NCI-H187 treated with DMSO at 0.1 percent for 48 hours (cell line): ENCODE data around the gene ARHGAP27.

Experiments
- DNase-seq: peaks from one replicate; lab custom pipeline; 2025; lab: John Stamatoyannopoulos, UW

The ARHGAP27 gene

GRCh38 chr17:45405250-45406086, 27.2 kb downstream of the ARHGAP27 start:
- no peak for DNase-seq

DNA sequence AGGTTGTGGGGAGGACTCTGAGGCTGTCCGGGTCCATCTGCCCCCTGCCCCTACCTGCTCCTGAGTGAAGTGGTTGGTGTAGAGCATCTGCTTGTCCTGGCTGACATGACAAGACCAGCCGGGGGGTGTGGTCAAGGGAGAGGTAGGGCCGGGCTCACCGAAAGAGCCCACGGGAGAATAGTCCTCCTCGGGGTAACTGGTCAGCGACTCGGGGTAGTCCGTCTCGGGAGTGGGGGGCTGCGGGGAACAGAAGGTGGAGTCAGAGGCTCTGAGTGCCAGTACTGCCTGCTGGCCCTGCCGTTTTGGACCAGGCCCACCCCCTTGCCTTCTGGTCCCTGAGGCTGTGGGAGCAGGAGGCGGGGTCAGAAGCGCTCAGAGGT, 27.8 kb downstream of the ARHGAP27 start:
- no peak for DNase-seq

GRCh38 chr17:45403906-45404490, 28.7 kb downstream of the ARHGAP27 start:
- no peak for DNase-seq

DNA sequence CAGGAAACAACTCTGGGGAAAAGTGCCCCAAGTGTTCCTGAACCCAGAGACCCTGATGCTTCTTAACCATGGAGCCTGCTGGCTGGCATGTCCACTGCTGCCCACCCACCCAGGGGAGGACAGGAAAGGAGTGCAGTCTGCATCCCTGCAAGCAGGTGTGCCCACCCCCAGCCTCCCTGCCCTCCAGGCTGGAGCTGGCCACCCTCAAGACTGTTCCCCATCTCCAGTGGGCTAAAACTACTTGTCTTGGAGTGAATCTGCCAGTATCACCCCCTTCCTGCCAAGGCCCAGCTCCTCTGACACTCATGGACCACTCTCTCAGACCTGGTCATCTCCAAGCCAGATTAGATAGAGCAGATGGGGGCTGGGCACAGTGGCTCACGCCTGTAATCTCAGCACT, 29.8 kb downstream of the ARHGAP27 start:
- DNase-seq: no peak

DNA sequence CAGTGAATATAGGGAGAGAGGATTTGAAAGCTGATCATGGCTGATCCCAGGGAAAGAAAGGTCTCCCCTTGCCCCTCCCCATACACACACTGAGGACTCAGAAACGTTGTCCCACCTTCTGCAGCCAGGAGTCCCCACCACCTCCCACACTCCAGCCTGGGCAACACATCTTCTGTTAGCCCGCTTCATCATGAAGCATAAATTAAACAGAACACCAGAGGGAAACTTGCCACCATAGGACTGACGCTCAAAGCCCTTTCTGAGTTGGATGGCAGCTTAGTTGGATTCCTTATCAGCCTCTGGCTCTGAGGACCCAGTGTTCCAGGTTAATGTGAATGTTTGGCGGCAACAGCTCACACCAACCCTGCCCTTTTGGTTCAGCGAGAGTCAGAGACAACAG, 33.9 kb downstream of the ARHGAP27 start:
- DNase-seq: no peak

DNA sequence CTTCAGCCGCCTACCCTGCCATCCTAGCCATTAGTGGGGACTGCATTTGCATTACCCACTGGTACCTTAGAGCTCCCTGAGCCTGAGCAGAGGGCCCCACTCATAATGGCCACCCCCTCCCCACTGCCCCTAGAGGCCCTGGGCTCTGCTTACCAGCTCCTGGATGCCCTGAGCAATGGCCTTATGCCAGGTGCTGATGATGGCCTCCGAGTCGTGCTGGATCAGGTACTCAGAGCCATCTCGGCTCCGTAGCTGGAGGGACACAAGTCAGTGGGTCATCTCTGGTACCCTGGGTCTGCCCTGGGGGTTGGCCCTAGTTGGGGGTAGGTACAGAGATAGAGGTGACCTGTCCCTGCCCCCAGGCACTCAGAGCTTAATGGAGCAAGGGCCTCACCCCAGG, 34.9 kb downstream of the ARHGAP27 start:
- DNase-seq: no peak

- DNase-seq: no peak
Measured at GRCh38 chr17:45396496-45397205, 36.0 kb downstream of the ARHGAP27 start.

DNA sequence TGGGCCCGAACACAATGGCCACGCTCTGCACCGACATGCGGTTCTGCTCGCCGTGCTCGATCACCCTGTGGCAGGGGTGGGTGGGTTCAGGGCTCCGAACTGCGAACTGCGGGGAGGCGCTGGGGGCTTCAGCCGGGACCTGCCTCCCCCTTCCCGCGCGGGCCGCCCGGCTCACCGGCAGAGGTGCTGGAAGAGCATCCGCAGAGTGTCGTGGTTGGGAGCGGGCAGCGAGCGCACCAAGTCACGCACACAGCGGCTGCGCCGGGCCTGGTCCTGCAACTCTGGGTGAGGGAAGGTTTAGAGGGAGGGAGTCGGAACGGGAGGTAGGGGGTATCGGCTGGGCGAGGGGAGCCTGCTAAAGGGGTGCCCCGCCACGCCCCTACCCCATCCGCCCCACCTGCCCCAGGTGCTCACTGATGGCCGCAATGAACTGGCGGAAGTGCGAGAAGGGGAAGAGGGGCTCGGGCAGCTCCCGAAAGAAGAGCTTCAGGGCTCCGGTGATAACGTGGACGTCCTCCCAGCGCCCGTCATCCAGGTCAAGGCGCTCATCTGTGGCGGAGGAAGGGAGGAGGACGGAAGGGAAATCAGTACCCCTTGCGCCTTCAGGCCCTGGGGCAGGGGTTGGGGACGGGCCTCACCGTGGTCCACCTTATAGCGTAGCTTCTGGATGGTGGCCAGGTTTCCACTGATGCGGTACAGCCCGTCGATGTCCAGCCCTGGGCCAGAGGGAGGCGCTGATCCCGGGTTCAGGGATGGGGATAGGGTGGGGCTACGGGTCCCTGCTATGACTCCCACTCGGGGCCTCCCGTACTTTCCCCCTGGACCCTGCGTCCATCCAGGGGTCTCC, 36.9 kb downstream of the ARHGAP27 start:
- no peak for DNase-seq

- DNase-seq: no peak
Measured at GRCh38 chr17:45394913-45395568, 37.6 kb downstream of the ARHGAP27 start.

GRCh38 chr17:45394564-45394912, 38.1 kb downstream of the ARHGAP27 start:
- DNase-seq: no peak

- DNase-seq: no peak
Measured at GRCh38 chr17:45394091-45394490, 38.6 kb downstream of the ARHGAP27 start.

DNA sequence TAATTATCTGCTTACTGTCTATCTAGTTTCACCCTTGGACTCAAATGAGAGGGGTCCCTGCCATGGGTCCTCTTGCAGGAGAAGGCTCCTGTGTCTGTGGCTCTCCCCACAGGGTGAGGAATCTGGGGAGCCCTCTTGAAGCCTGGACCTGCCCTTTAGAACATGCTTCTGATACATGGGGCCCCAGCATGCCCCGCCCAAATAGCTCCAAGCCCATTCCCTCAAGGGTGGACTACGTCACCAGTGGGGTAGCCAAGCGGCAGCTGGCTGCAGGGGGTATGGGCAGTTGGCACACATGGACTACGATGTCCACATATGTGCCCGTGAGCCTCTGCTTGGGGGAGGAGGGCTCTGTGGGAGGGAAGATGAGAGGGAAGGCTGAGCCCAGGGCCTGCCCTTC, 39.3 kb downstream of the ARHGAP27 start:
- DNase-seq: no peak

DNA sequence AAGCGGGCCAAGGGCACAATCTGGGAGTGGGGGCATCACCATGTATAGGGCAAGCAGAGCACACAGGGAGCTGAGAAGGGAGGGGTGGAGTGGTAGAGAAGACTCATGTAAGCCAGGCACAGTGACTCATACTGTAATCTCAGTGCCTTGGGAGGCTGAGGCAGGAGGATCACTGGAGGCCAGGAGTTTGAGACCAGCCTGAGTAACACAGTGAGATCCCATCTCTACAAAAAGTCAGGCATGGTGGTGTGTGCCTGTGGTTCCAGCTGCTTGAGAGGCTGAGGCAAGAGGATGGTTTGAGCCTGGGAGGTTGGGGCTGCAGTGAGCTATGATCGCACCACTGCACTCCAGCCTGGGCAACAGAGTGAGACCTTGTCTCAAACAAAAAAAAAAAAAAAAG, 40.8 kb downstream of the ARHGAP27 start:
- DNase-seq: no peak

GRCh38 chr17:45391291-45391690, 41.4 kb downstream of the ARHGAP27 start:
- no peak for DNase-seq

DNA sequence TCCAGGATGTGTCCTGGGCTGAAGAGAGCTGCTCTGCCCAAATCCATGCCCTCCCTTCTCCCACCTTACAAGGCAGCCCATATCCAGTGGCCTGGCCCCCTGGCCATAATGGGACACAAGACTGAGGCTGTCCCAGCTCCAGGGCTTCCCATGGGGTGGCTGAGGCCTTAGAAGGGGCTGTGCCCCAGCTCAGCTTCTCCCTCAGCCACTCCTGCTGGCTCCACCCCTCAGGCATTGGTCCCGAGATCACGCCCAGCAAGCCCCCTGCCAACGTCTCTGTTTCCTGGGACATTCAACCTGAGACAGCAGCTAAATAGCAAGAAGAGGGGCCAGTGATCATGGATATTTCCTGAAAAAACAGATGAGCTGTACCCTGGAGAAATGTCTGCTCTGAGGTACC, 43.3 kb downstream of the ARHGAP27 start:
- no peak for DNase-seq

DNA sequence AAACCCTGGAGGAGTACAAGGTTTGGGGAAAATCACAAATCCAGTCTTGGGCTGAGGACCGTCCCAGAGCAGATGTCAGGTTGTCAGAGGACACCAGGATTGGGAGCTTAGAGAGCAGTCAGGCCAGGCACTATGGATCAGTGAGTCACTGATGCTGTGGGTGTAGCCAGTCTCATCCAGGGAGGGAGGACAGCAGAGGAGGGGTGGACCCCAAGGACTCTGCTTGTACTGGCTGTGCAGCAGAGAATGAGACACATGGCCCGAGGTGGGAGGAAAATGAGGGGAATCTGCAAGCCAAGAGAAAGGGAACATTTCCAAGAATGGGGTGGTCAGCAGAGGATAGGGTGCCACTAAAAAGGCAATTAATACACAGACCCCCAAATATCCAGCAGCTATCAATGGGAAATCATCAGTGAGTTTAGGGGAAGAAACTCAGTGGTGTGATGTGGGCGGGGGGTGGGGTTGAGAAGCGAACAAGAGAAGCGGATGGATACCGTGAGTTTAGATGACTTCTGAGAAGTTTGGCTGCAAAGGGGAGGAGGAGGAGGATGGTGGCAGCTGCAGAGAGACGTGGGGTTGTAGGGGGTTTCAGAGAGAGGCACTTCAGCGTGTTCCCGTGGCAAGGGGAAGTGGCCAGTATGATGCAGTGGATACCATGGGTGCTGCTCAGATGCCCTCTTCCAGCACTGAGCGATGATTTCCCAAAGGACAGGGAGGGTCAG, 43.9 kb downstream of the ARHGAP27 start:
- no peak for DNase-seq

GRCh38 chr17:45387739-45388138, 44.9 kb downstream of the ARHGAP27 start:
- no peak for DNase-seq

DNA sequence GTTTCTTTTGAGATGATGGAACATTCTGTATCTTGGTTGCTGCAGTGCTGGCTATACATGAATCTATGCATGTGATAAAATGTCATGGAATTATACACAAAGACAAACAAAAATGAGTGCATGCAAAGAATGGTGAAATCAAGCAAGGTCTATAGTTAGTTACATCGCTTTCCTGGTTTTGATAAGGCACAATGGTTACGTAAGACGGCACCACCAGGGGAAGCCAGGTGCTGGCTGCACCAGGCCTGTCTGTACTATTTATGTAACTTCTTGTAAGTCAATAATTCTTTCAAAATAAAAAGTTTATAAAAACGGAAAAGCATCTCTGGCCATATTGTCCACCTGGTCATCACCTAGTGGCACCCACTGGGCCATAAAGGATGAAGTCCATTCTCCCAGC, 46.5 kb downstream of the ARHGAP27 start:
- no peak for DNase-seq

DNA sequence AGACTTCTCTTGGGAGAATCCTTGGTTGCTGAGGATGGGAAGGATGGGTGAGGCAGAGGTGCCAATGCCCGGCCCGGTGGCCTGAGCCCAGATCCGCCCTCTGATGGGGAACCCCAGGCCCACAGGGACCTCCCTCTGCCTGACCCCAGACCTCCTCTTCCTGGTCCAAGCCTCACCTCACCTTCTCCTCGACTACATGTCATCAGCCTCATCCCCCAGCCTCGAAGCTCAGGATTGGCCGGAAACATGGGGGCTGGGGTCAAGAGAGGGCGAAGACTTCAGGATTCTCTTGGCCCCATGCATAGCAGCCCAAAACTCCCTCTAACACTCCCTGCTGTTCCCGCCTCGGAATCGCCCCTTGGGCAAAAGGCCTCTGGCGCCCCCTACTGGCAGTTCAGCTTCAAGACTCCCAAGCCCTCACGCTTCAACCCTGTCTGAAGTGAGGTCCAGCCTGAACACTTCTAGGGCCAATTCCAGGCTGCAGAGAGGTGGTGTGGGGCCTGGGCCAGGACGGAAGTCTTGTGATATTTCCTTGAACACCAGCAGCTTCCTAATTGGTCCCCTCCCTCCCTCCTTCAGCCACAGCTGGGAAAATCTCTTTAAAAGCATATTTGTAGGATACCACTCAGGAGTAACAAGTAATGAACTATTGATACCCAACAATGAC, 47.2 kb downstream of the ARHGAP27 start:
- peak; percentile 17 for DNase-seq

GRCh38 chr17:45384789-45385262, 47.8 kb downstream of the ARHGAP27 start:
- DNase-seq: no peak
